GM23338 (cell line): ENCODE measurements around the gene PRDM11.

Experiments
- CREB1 ChIP-seq: fragments of 250-450 bp; sonication (Bioruptor Pico); IDR thresholded peaks from 2 replicates; pipeline ENCODE4 v1.5.0; 2020; ENCODE audit warnings: low read depth, mild to moderate bottlenecking, moderate library complexity
- CTCF ChIP-seq, 2 experiments: fragments of 200-600 bp in 1 of 2; sonication (generic) in 1 of 2; conservative IDR thresholded peaks; 2 replicates each; pipeline versions ENCODE4 v1.5.1 to v1.6.1; 2016 to 2017; ENCODE audit warnings: antibody characterized with exemption in 2 of 2, low read depth in 2 of 2, mild to moderate bottlenecking in 2 of 2, moderate library complexity in 1 of 2
- EZH2phosphoT487 ChIP-seq: fragments of 200-600 bp; sonication (generic); IDR thresholded peaks from one replicate; pipeline ENCODE4 v1.8.1; 2018; ENCODE audit warnings: antibody characterized with exemption; ENCODE audit not compliant: unreplicated experiment
- POLR2AphosphoS5 ChIP-seq: IDR thresholded peaks from 2 replicates; pipeline ENCODE4 v1.6.1; 2016; ENCODE audit warnings: antibody characterized with exemption, low read depth
- STAT1 ChIP-seq: IDR thresholded peaks from one replicate; pipeline ENCODE4 v1.6.1; 2016; ENCODE audit warnings: antibody characterized with exemption; ENCODE audit not compliant: unreplicated experiment
- ZNF331 ChIP-seq: fragments of 250-450 bp; sonication (Bioruptor Pico); IDR thresholded peaks from 2 replicates; pipeline ENCODE4 v1.5.0; 2020; ENCODE audit warnings: low read depth, mild to moderate bottlenecking, moderate library complexity

- TF ChIP-seq CTCF (conservative IDR thresholded peaks at IDR 0.05; ENCODE audit: low read depth in 2 of 2) (no peak), STAT1 (no peak), EZH2phosphoT487 (no peak), POLR2AphosphoS5 (no peak), CREB1 (CRISPR knock-in tag) (no peak), ZNF331 (CRISPR knock-in tag) (no peak)
These were observed 107.2 kb downstream of the PRDM11 start for GRCh38 chr11:45253640-45254039.
